Stimulated activated CD8-positive, alpha-beta memory T cell treated with anti-CD3 and anti-CD28 coated beads, Interleukin-4, amount 100 ng/mL, for 48 hours (primary cell): ENCODE results near the gene IL10.
A peak's percentile ranks its signal among the peaks of the same experiment; 100 is the strongest.
"Not testable (repeated sequence)": the region's sequence is repeated elsewhere in the genome, so short reads cannot be mapped to it uniquely, and the experiment has no call there.

Source experiments
- DNase-seq: peaks from one replicate; pipeline ENCODE4 v3.0.0-alpha.2; 2020

IL10 gene

GRCh38 chr1:206792939-206793607, 20.8 kb upstream of the IL10 start:
- DNase-seq, result peak; percentile 70

- peak; percentile 26 for DNase-seq
Observed at GRCh38 chr1:206790502-206791250, 18.4 kb upstream of the IL10 start.

- DNase-seq, result peak; percentile 20
Observed at GRCh38 chr1:206788487-206789050, 16.3 kb upstream of the IL10 start.

GRCh38 chr1:206787891-206788290, 15.6 kb upstream of the IL10 start:
- peak; percentile 40 for DNase-seq

- peak; percentile 40 for DNase-seq
Observed at GRCh38 chr1:206786212-206786886, 14.1 kb upstream of the IL10 start.

- DNase-seq, result no peak
Observed at GRCh38 chr1:206785182-206785765, 13.0 kb upstream of the IL10 start.

- peak; percentile 93 for DNase-seq
Observed at GRCh38 chr1:206784471-206784903, 12.2 kb upstream of the IL10 start.

- peak; percentile 36 for DNase-seq
Observed at GRCh38 chr1:206783506-206783905, 11.2 kb upstream of the IL10 start.

- DNase-seq, result peak; percentile 58
Observed at GRCh38 chr1:206782448-206782847, 10.2 kb upstream of the IL10 start.

GRCh38 chr1:206779638-206780037, 7.3 kb upstream of the IL10 start:
- DNase-seq, result no peak

- not testable (repeated sequence) for DNase-seq
Observed at GRCh38 chr1:206778911-206779310, 6.6 kb upstream of the IL10 start.

- DNase-seq, result no peak
Observed at GRCh38 chr1:206778031-206778430, 5.7 kb upstream of the IL10 start.

- DNase-seq, result no peak
Observed at GRCh38 chr1:206776229-206776628, 3.9 kb upstream of the IL10 start.

- no peak for DNase-seq
Observed at GRCh38 chr1:206774093-206774492, 1.8 kb upstream of the IL10 start.

- no peak for DNase-seq
Observed at GRCh38 chr1:206771338-206771692, 979 bp downstream of the IL10 start.

GRCh38 chr1:206770531-206771337, 1.6 kb downstream of the IL10 start, which contains the start of gene IL19:
Gene IL19, plus strand, starts transcription at chr1:206770773. Its CDS starts 65,890 bp downstream, at chr1:206836663.
- no peak for DNase-seq

- peak; percentile 72 for DNase-seq
Observed at GRCh38 chr1:206769304-206769731, 3.0 kb downstream of the IL10 start.

GRCh38 chr1:206768472-206769303, 3.6 kb downstream of the IL10 start:
- no peak for DNase-seq

- DNase-seq, result peak; percentile 81
Observed at GRCh38 chr1:206766251-206766856, 5.9 kb downstream of the IL10 start.

- DNase-seq, result not testable (repeated sequence)
Observed at GRCh38 chr1:206765771-206766170, 6.5 kb downstream of the IL10 start.
